Stimulated activated CD8-positive, alpha-beta memory T cell treated with anti-CD3 and anti-CD28 coated beads, Interleukin-12 subunit alpha, Interleukin-12 subunit beta, amount 100 ng/mL, for 1 hour (primary cell): ENCODE measurements around the gene FNDC3B.

Experiments
- DNase-seq: peaks from one replicate; pipeline ENCODE4 v3.0.0-alpha.2; 2020; ENCODE audit warnings: low read depth

The FNDC3B gene

GRCh38 chr3:172261054-172261453 is 221.7 kb downstream of the FNDC3B start:
- DNase-seq: no peak

- no peak for DNase-seq
These were observed 223.7 kb downstream of the FNDC3B start for GRCh38 chr3:172262991-172263608.

GRCh38 chr3:172263781-172264486 is 224.6 kb downstream of the FNDC3B start:
- DNase-seq: no peak

GRCh38 chr3:172266103-172266502 is 226.7 kb downstream of the FNDC3B start:
- DNase-seq: no peak

GRCh38 chr3:172268425-172268824 is 229.0 kb downstream of the FNDC3B start:
- DNase-seq: no peak

GRCh38 chr3:172268868-172269267 is 229.5 kb downstream of the FNDC3B start:
- no peak for DNase-seq

- no peak for DNase-seq
These were observed 231.3 kb downstream of the FNDC3B start for GRCh38 chr3:172270557-172271166.

- DNase-seq: no peak
These were observed 232.1 kb downstream of the FNDC3B start for GRCh38 chr3:172271386-172271976.

GRCh38 chr3:172272698-172273097 is 233.3 kb downstream of the FNDC3B start:
- no peak for DNase-seq

GRCh38 chr3:172273378-172273777 is 234.0 kb downstream of the FNDC3B start:
- no peak for DNase-seq

GRCh38 chr3:172274906-172275305 is 235.5 kb downstream of the FNDC3B start:
- DNase-seq: no peak

- no peak for DNase-seq
These were observed 236.2 kb downstream of the FNDC3B start for GRCh38 chr3:172275586-172275985.

GRCh38 chr3:172276103-172276502 is 236.7 kb downstream of the FNDC3B start:
- DNase-seq: no peak

GRCh38 chr3:172277151-172277652 is 237.8 kb downstream of the FNDC3B start:
- no peak for DNase-seq

GRCh38 chr3:172279191-172279640 is 239.8 kb downstream of the FNDC3B start:
- no peak for DNase-seq

GRCh38 chr3:172279974-172280373 is 240.6 kb downstream of the FNDC3B start:
- DNase-seq: no peak

- DNase-seq: no peak
These were observed 241.2 kb downstream of the FNDC3B start for GRCh38 chr3:172280406-172281051.

- no peak for DNase-seq
These were observed 242.5 kb downstream of the FNDC3B start for GRCh38 chr3:172281884-172282283.

GRCh38 chr3:172282850-172283249 is 243.5 kb downstream of the FNDC3B start:
- no peak for DNase-seq

- DNase-seq: no peak
These were observed 244.5 kb downstream of the FNDC3B start for GRCh38 chr3:172283841-172284357.

- DNase-seq: no peak
These were observed 246.5 kb downstream of the FNDC3B start for GRCh38 chr3:172285844-172286243.

GRCh38 chr3:172286548-172287148 is 247.3 kb downstream of the FNDC3B start:
- DNase-seq: no peak
